SK-N-SH treated with all-trans-retinoic acid at 6 μM for 48 hours (cell line): ENCODE data around the gene MUC16.

Experiments
- ATAC-seq: fragments of 200-7000 bp; cut with Tn5 transposase; 3 replicates; pipeline ENCODE4 v1.9.1; 2020; ENCODE audit warnings: mild to moderate bottlenecking, moderate library complexity
- ARNTL ChIP-seq: fragments of 450-650 bp; formaldehyde crosslinking; IDR thresholded peaks from 2 replicates; pipeline ENCODE4 v1.5.0; 2020; ENCODE audit warnings: low read depth, mild to moderate bottlenecking, moderate library complexity, borderline replicate concordance
- CREB5 ChIP-seq: fragments of 250-450 bp; sonication (Bioruptor Pico); IDR thresholded peaks from 2 replicates; pipeline ENCODE4 v1.5.1; 2020; ENCODE audit warnings: low read depth, mild to moderate bottlenecking, moderate library complexity
- CSRNP3 ChIP-seq: fragments of 250-450 bp; sonication (Bioruptor Pico); IDR thresholded peaks from 2 replicates; pipeline ENCODE4 v1.5.1; 2021; ENCODE audit warnings: mild to moderate bottlenecking, moderate library complexity
- ESRRG ChIP-seq: fragments of 250-450 bp; sonication (Bioruptor Pico); IDR thresholded peaks from 2 replicates; pipeline ENCODE4 v1.6.1; 2021; ENCODE audit warnings: mild to moderate bottlenecking
- GLIS3 ChIP-seq: fragments of 250-450 bp; sonication (Bioruptor Pico); IDR thresholded peaks from 2 replicates; pipeline ENCODE4 v1.5.0; 2020; ENCODE audit warnings: mild to moderate bottlenecking, moderate library complexity
- ISL1 ChIP-seq: fragments of 250-450 bp; sonication (Bioruptor Pico); IDR thresholded peaks from 2 replicates; pipeline ENCODE4 v2.1.2; 2022; ENCODE audit warnings: mild to moderate bottlenecking, moderate library complexity
- PATZ1 ChIP-seq: fragments of 250-450 bp; sonication (Bioruptor Pico); IDR thresholded peaks from 2 replicates; pipeline ENCODE4 v1.8.0; 2020; ENCODE audit warnings: mild to moderate bottlenecking, moderate library complexity, borderline replicate concordance
- POU6F1 ChIP-seq: fragments of 250-450 bp; sonication (Bioruptor Pico); IDR thresholded peaks from 2 replicates; pipeline ENCODE4 v1.8.0; 2021; ENCODE audit warnings: low read depth, mild to moderate bottlenecking, moderate library complexity, borderline replicate concordance
- PPARA ChIP-seq: fragments of 250-450 bp; sonication (Bioruptor Pico); IDR thresholded peaks from 2 replicates; pipeline ENCODE4 v1.5.0; 2020; ENCODE audit warnings: mild to moderate bottlenecking, borderline replicate concordance
- RARB ChIP-seq: fragments of 250-450 bp; sonication (Bioruptor Pico); IDR thresholded peaks from 2 replicates; pipeline ENCODE4 v1.8.0; 2021; ENCODE audit warnings: mild to moderate bottlenecking, moderate library complexity
- SNAI2 ChIP-seq: fragments of 250-450 bp; sonication (Bioruptor Pico); IDR thresholded peaks from 2 replicates; pipeline ENCODE4 v1.5.0; 2020; ENCODE audit warnings: mild to moderate bottlenecking, moderate library complexity
- TCF4 ChIP-seq: fragments of 250-450 bp; sonication (Bioruptor Pico); IDR thresholded peaks from 2 replicates; pipeline ENCODE4 v1.8.0; 2021; ENCODE audit warnings: mild to moderate bottlenecking, moderate library complexity, borderline replicate concordance
- TOX ChIP-seq: fragments of 250-450 bp; sonication (Bioruptor Pico); IDR thresholded peaks from 2 replicates; pipeline ENCODE4 v1.8.0; 2021; ENCODE audit warnings: mild to moderate bottlenecking, moderate library complexity, borderline replicate concordance
- TSHZ2 ChIP-seq: fragments of 250-450 bp; sonication (Bioruptor Pico); IDR thresholded peaks from 2 replicates; pipeline ENCODE4 v1.5.0; 2020; ENCODE audit warnings: mild to moderate bottlenecking, moderate library complexity
- ZC3H10 ChIP-seq: fragments of 250-450 bp; sonication (Bioruptor Pico); IDR thresholded peaks from 2 replicates; pipeline ENCODE4 v1.5.1; 2021; ENCODE audit warnings: mild to moderate bottlenecking, moderate library complexity
- ZFP3 ChIP-seq: fragments of 250-450 bp; sonication (Bioruptor Pico); IDR thresholded peaks from 2 replicates; pipeline ENCODE4 v1.5.0; 2020; ENCODE audit warnings: mild to moderate bottlenecking, moderate library complexity
- ZFP30 ChIP-seq: fragments of 450-650 bp; formaldehyde crosslinking; IDR thresholded peaks from 2 replicates; pipeline ENCODE4 v1.5.0; 2022; ENCODE audit warnings: mild to moderate bottlenecking, moderate library complexity
- ZNF565 ChIP-seq: fragments of 450-650 bp; formaldehyde crosslinking; conservative IDR thresholded peaks from 2 replicates; pipeline ENCODE4 v1.5.0; 2020; ENCODE audit warnings: low read depth, mild to moderate bottlenecking, moderate library complexity
- ZNF70 ChIP-seq: fragments of 450-650 bp; formaldehyde crosslinking; IDR thresholded peaks from 2 replicates; pipeline ENCODE4 v1.5.0; 2020; ENCODE audit warnings: mild to moderate bottlenecking, moderate library complexity
- ZNF8 ChIP-seq: fragments of 450-650 bp; formaldehyde crosslinking; IDR thresholded peaks from 2 replicates; pipeline ENCODE4 v1.5.0; 2020; ENCODE audit warnings: mild to moderate bottlenecking, moderate library complexity

MUC16 gene

GRCh38 chr19:9009935-9010651 lies at the start of gene MUC16:
TSS of gene MUC16 (minus strand) at chr19:9010409.
- peak; percentile 29 for ATAC-seq
- no peak for TF ChIP-seq PATZ1 (CRISPR knock-in tag)
- TF ChIP-seq ISL1: no peak
- no peak for TF ChIP-seq CSRNP3
- no peak for TF ChIP-seq ZFP30
- TF ChIP-seq ESRRG (CRISPR knock-in tag): no peak
- TF ChIP-seq ZC3H10: no peak
- no peak for TF ChIP-seq ZNF565 (CRISPR knock-in tag)
- no peak for TF ChIP-seq SNAI2 (CRISPR knock-in tag)
- no peak for TF ChIP-seq ZNF70 (CRISPR knock-in tag)
- TF ChIP-seq POU6F1: no peak
- no peak for TF ChIP-seq TCF4 (CRISPR knock-in tag)
- TF ChIP-seq RARB (CRISPR knock-in tag): no peak
- TF ChIP-seq CREB5: no peak
- TF ChIP-seq TSHZ2: no peak
- no peak for TF ChIP-seq TOX (CRISPR knock-in tag)
- no peak for TF ChIP-seq ARNTL (CRISPR knock-in tag)
- TF ChIP-seq ZNF8 (CRISPR knock-in tag): no peak
- no peak for TF ChIP-seq GLIS3 (CRISPR knock-in tag)
- no peak for TF ChIP-seq PPARA (CRISPR knock-in tag)

GRCh38 chr19:9058905-9059667 lies 48.9 kb upstream of the MUC16 start:
- TF ChIP-seq ARNTL (CRISPR knock-in tag): no peak
- no peak for TF ChIP-seq POU6F1
- no peak for TF ChIP-seq PATZ1 (CRISPR knock-in tag)
- TF ChIP-seq ZFP3 (CRISPR knock-in tag): no peak
- no peak for TF ChIP-seq TCF4 (CRISPR knock-in tag)
- TF ChIP-seq ZC3H10: no peak
- no peak for TF ChIP-seq SNAI2 (CRISPR knock-in tag)
- TF ChIP-seq GLIS3 (CRISPR knock-in tag): no peak
- no peak for TF ChIP-seq ZNF70 (CRISPR knock-in tag)
- no peak for TF ChIP-seq ZNF8 (CRISPR knock-in tag)
- no peak for TF ChIP-seq ISL1
- no peak for TF ChIP-seq TSHZ2
- ATAC-seq: no peak
